Breast epithelium (tissue), 4 donors: Measurements from ENCODE around the gene UNC79. TPM values are rescaled to one million over a fixed set of nuclear protein-coding genes. Genes with fewer than 3 reads are reported as not detected.

Source experiments
- DNase-seq, 2 donors: peaks; one replicate each; pipeline ENCODE4 v3.0.0-alpha.2; 2019; ENCODE audit warnings: low spot score in 2 of 2
- H3K27ac ChIP-seq, 2 donors: fragments of 200-600 bp; sonication (generic) in 1 of 2; one replicate each; pipeline ENCODE4 v1.5.1; 2016 to 2019; ENCODE audit warnings: mild to moderate bottlenecking in 1 of 2
- H3K27me3 ChIP-seq, 2 donors: fragments of 200-600 bp; sonication (generic) in 1 of 2; one replicate each; pipeline versions ENCODE4 v1.5.1 to v1.6.0; 2017 to 2019; ENCODE audit warnings: control low read depth in 1 of 2, mild to moderate bottlenecking in 1 of 2
- H3K36me3 ChIP-seq: fragments of 200-600 bp; one replicate; pipeline ENCODE4 v1.5.1; 2019
- H3K4me1 ChIP-seq, 2 donors: fragments of 200-600 bp; sonication (generic); one replicate each; pipeline ENCODE4 v1.5.1; 2016 to 2019; ENCODE audit warnings: control low read depth in 1 of 2
- H3K4me3 ChIP-seq, 3 donors: fragments of 200-600 bp; sonication (generic); 1 replicate in 2 of 3; 2 replicates in 1 of 3; pipeline ENCODE4 v1.5.1; 2016 to 2019; ENCODE audit warnings: mild to moderate bottlenecking in 3 of 3, moderate library complexity in 2 of 3
- H3K9me3 ChIP-seq, 2 donors: fragments of 200-600 bp; sonication (generic) in 1 of 2; one replicate each; pipeline ENCODE4 v1.5.1; 2016 to 2019; ENCODE audit warnings: control low read depth in 1 of 2
- CTCF ChIP-seq, 3 donors: fragments of 450-650 bp; IDR thresholded peaks; one replicate each; pipeline ENCODE4 v1.5.1; 2016 to 2017; ENCODE audit warnings: antibody characterized with exemption in 3 of 3, mild to moderate bottlenecking in 3 of 3, moderate library complexity in 3 of 3
- POLR2A ChIP-seq: fragments of 450-650 bp; IDR thresholded peaks from one replicate; pipeline ENCODE4 v1.6.1; 2016; ENCODE audit warnings: antibody characterized with exemption, mild to moderate bottlenecking, moderate library complexity
- POLR2AphosphoS5 ChIP-seq, 3 donors: sonication (generic); formaldehyde crosslinking; IDR thresholded peaks; one replicate each; pipeline ENCODE4 v1.6.1; 2017; ENCODE audit warnings: antibody characterized with exemption in 3 of 3
- intact Hi-C: fragments of 100-400 bp; cut with DNase I; formaldehyde crosslinking; loops from one replicate; pipeline ENCODE4 v1.15.1; 2023; ENCODE audit warnings: low total_unique reads
- total RNA-seq, 3 donors: library from RNA; depleted of rRNA; stranded (reverse); fragments of >200 nt; gene quantifications; one replicate each; pipeline ENCODE4 v1.1.0, GENCODE V29; 2016

Gene UNC79
- total RNA-seq, 3 donors from 2014 or later = 0.29 to 0.32 TPM; not detected in 1

- H3K4me1 ChIP-seq = no peaks in the 10 kb centered on the region
- H3K9me3 ChIP-seq = no peaks in the 10 kb centered on the region
- no peak overlapping the region for H3K27ac ChIP-seq
- no peaks in the 10 kb centered on the region for H3K36me3 ChIP-seq
- DNase-seq = no peak
- intact Hi-C loops = no loop called here
- H3K4me3 ChIP-seq = no peak overlapping the region
- TF ChIP-seq POLR2AphosphoS5 (IDR thresholded peaks at IDR 0.05) = no peak
- no peak for TF ChIP-seq POLR2A
- no peak for TF ChIP-seq CTCF (IDR thresholded peaks at IDR 0.05)
- no peaks in the 10 kb centered on the region for H3K27me3 ChIP-seq
Observed at GRCh38 chr14:93676416-93676958, 245.7 kb downstream of the UNC79 start.

GRCh38 chr14:93682459-93682858, 251.7 kb downstream of the UNC79 start:
- intact Hi-C loops = no loop called here
- Histone ChIP-seq H3K4me1 (no peaks in the 10 kb centered on the region), H3K27ac (no peak overlapping the region), H3K9me3 (no peaks in the 10 kb centered on the region), H3K36me3 (no peaks in the 10 kb centered on the region), H3K4me3 (no peak overlapping the region), H3K27me3 (no peaks in the 10 kb centered on the region)
- TF ChIP-seq POLR2A = no peak
- no peak for TF ChIP-seq CTCF (IDR thresholded peaks at IDR 0.05)
- no peak for TF ChIP-seq POLR2AphosphoS5 (IDR thresholded peaks at IDR 0.05)
- no peak for DNase-seq

GRCh38 chr14:93683226-93683625, 252.5 kb downstream of the UNC79 start:
- TF ChIP-seq CTCF (IDR thresholded peaks at IDR 0.05) (no peak), POLR2A (no peak), POLR2AphosphoS5 (IDR thresholded peaks at IDR 0.05) (no peak)
- Histone ChIP-seq H3K27me3 (no peaks in the 10 kb centered on the region), H3K36me3 (no peaks in the 10 kb centered on the region), H3K27ac (no peak overlapping the region), H3K9me3 (no peaks in the 10 kb centered on the region), H3K4me1 (peaks cover 0 to under 1% of the 10 kb centered on the region in 2 donors), H3K4me3 (no peak overlapping the region)
- DNase-seq = no peak
- intact Hi-C loops = no loop called here

GRCh38 chr14:93685121-93685895, 254.6 kb downstream of the UNC79 start:
- no peaks in the 10 kb centered on the region for H3K9me3 ChIP-seq
- intact Hi-C loops = no loop called here
- no peaks in the 10 kb centered on the region for H3K36me3 ChIP-seq
- DNase-seq = no peak
- no peaks in the 10 kb centered on the region for H3K27me3 ChIP-seq
- no peak for TF ChIP-seq POLR2A
- TF ChIP-seq POLR2AphosphoS5 (IDR thresholded peaks at IDR 0.05) = no peak
- TF ChIP-seq CTCF (IDR thresholded peaks at IDR 0.05) = no peak
- no peak overlapping the region for H3K27ac ChIP-seq
- no peak overlapping the region for H3K4me3 ChIP-seq
- H3K4me1 ChIP-seq = peaks cover 0 to 6% of the 10 kb centered on the region in 2 donors

DNA sequence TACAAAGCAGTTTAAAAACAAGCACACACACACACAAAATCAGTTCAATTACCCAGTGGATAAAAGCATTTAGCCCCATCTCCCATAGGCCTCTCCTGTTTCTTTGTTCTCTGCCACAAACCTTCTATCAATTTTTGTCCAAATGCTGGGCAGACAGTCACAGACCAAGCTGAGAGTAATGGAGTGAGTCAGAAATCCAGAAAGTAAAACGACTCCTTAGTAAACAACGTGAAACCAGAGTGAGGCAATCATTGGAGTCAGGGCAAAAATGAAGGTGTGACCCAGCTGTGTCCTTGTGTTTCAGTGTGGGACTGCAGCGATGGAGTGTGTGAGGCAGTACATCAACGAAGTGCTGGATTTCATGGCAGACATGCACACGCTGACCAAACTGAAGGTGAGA, 255.5 kb downstream of the UNC79 start:
- TF ChIP-seq POLR2A (no peak), CTCF (IDR thresholded peaks at IDR 0.05) (no peak), POLR2AphosphoS5 (IDR thresholded peaks at IDR 0.05) (no peak)
- no peak for DNase-seq
- intact Hi-C loops = no loop called here

More for the DNA sequence above, 255.5 kb downstream of the UNC79 start:
- Histone ChIP-seq H3K27ac (no peak overlapping the region), H3K9me3 (no peaks in the 10 kb centered on the region), H3K4me1 (peaks cover 0 to 6% of the 10 kb centered on the region in 2 donors), H3K36me3 (no peaks in the 10 kb centered on the region), H3K27me3 (no peaks in the 10 kb centered on the region), H3K4me3 (no peak overlapping the region)
